Measurements from ENCODE around the gene PPP1R1C.

- no peak for TF ChIP-seq CTCF (IDR thresholded peaks at IDR 0.05 in 8 of 11, conservative IDR thresholded peaks at IDR 0.05 in 3 of 11)
- no peak for TF ChIP-seq POLR2A (IDR thresholded peaks at IDR 0.05)
- TF ChIP-seq POLR2AphosphoS5 (IDR thresholded peaks at IDR 0.05): peak in 1 of 3 donors; percentile 24
Observed at GRCh38 chr2:181937473-181937872, 48.2 kb upstream of the PPP1R1C start.

Data from spleen (tissue), 7 donors.